Ovary (tissue), 3 donors: ENCODE data around the gene MGME1.

Experiments
- CTCF ChIP-seq, 3 donors: fragments of 450-650 bp in 2 of 3; fragments of 200-600 bp in 1 of 3; IDR thresholded peaks; one replicate each; pipeline versions ENCODE4 v1.5.1 to v1.8.0; 2016 to 2022; ENCODE audit warnings: antibody characterized with exemption in 3 of 3, mild to moderate bottlenecking in 1 of 3
- EP300 ChIP-seq: sonication (generic); formaldehyde crosslinking; IDR thresholded peaks from one replicate; pipeline ENCODE4 v1.6.1; 2017; ENCODE audit warnings: antibody characterized with exemption
- POLR2A ChIP-seq: fragments of 450-650 bp; IDR thresholded peaks from one replicate; pipeline ENCODE4 v1.6.1; 2017; ENCODE audit warnings: antibody characterized with exemption, mild to moderate bottlenecking, moderate library complexity
- donor health status: DM: no; HTN: no; CAD: no.

GRCh38 chr20:17958373-17959256, 10.2 kb upstream of the MGME1 start:
- TF ChIP-seq CTCF (IDR thresholded peaks at IDR 0.05) (no peak), EP300 (no peak), POLR2A (no peak)
